HEK293 (cell line): ENCODE measurements around the gene AVEN.

ENCODE experiments used
- CTCF ChIA-PET: fragments of 350-600 bp; formaldehyde crosslinking; extraction: SDS; loops from one replicate; lab custom pipeline; 2021; ENCODE audit warnings: antibody characterized with exemption; lab: Yijun Ruan, JAX
- POLR2A ChIA-PET: fragments of 300-600 bp; formaldehyde crosslinking; extraction: SDS; loops from one replicate; lab custom pipeline; 2020; ENCODE audit warnings: antibody characterized with exemption, inconsistent platforms; lab: Yijun Ruan, JAX
- H3K27ac ChIP-seq: fragments of 200-500 bp; sonication (Bioruptor generic); 2 replicates; pipeline ENCODE4 v1.5.1; 2014; ENCODE audit warnings: low read depth, low read length, control low read depth, inconsistent platforms; ENCODE audit errors: extremely low read depth
- H3K36me3 ChIP-seq, 2 experiments: fragments of 200-500 bp in 1 of 2; sonication (Bioruptor generic) in 1 of 2; 1 replicate in 1 of 2; 2 replicates in 1 of 2; pipeline ENCODE4 v1.5.1; 2014 to 2017; ENCODE audit warnings: inconsistent platforms in 2 of 2, low read length in 2 of 2; ENCODE audit not compliant: control insufficient read depth in 2 of 2, insufficient read depth in 1 of 2
- H3K4me1 ChIP-seq: fragments of 200-500 bp; sonication (Bioruptor generic); 2 replicates; pipeline ENCODE4 v1.5.1; 2014; ENCODE audit warnings: mild to moderate bottlenecking, low read length, inconsistent platforms; ENCODE audit not compliant: control insufficient read depth, insufficient read depth
- H3K4me3 ChIP-seq: 2 replicates; pipeline ENCODE4 v1.5.1; 2011; ENCODE audit warnings: low read depth, mild to moderate bottlenecking, control low read depth, low read length, moderate library complexity
- H3K9me3 ChIP-seq: fragments of 200-500 bp; sonication (Bioruptor generic); 2 replicates; pipeline ENCODE4 v1.5.1; 2014; ENCODE audit warnings: low read depth, low read length, inconsistent platforms; ENCODE audit not compliant: control insufficient read depth, insufficient read depth
- EGR2 ChIP-seq: fragments of 450-650 bp; formaldehyde crosslinking; IDR thresholded peaks from 2 replicates; pipeline ENCODE4 v1.5.1; 2016; ENCODE audit warnings: low read depth, missing biosample characterization, missing genetic modification characterization
- GLIS2 ChIP-seq: fragments of 450-650 bp; formaldehyde crosslinking; IDR thresholded peaks from 2 replicates; pipeline ENCODE4 v1.5.1; 2016; ENCODE audit warnings: missing biosample characterization, missing genetic modification characterization
- INSM2 ChIP-seq: fragments of 450-650 bp; formaldehyde crosslinking; IDR thresholded peaks from 2 replicates; pipeline ENCODE4 v1.5.1; 2016; ENCODE audit warnings: missing biosample characterization, missing genetic modification characterization
- KLF16 ChIP-seq: fragments of 450-650 bp; formaldehyde crosslinking; IDR thresholded peaks from 2 replicates; pipeline ENCODE4 v1.5.1; 2017; ENCODE audit warnings: missing biosample characterization, missing genetic modification characterization
- KLF17 ChIP-seq: fragments of 450-650 bp; formaldehyde crosslinking; IDR thresholded peaks from 2 replicates; pipeline ENCODE4 v1.5.1; 2016; ENCODE audit warnings: missing biosample characterization, missing genetic modification characterization
- MEIS1 ChIP-seq: sonication (generic); formaldehyde crosslinking; IDR thresholded peaks from 2 replicates; pipeline ENCODE4 v1.8.1; 2022; ENCODE audit warnings: missing genetic modification reagents, mild to moderate bottlenecking, borderline replicate concordance
- ZBTB20 ChIP-seq: fragments of 450-650 bp; formaldehyde crosslinking; IDR thresholded peaks from 2 replicates; pipeline ENCODE4 v1.5.1; 2016; ENCODE audit warnings: missing biosample characterization, missing genetic modification characterization
- ZBTB26 ChIP-seq: fragments of 450-650 bp; formaldehyde crosslinking; optimal IDR thresholded peaks from 2 replicates; pipeline ENCODE3; 2016; ENCODE audit warnings: missing biosample characterization, mild to moderate bottlenecking, missing genetic modification characterization
- ZBTB49 ChIP-seq: fragments of 450-650 bp; formaldehyde crosslinking; IDR thresholded peaks from 2 replicates; pipeline ENCODE4 v1.5.1; 2016; ENCODE audit warnings: missing biosample characterization, missing genetic modification characterization, low read depth
- ZBTB8A ChIP-seq: fragments of 450-650 bp; formaldehyde crosslinking; IDR thresholded peaks from 2 replicates; pipeline ENCODE4 v1.5.1; 2016; ENCODE audit warnings: missing biosample characterization, missing genetic modification characterization
- ZNF26 ChIP-seq: fragments of 450-650 bp; formaldehyde crosslinking; IDR thresholded peaks from 2 replicates; pipeline ENCODE4 v1.5.1; 2016; ENCODE audit warnings: missing biosample characterization, missing genetic modification characterization
- ZNF266 ChIP-seq: fragments of 450-650 bp; formaldehyde crosslinking; IDR thresholded peaks from 2 replicates; pipeline ENCODE4 v1.5.1; 2016; ENCODE audit warnings: missing biosample characterization, missing genetic modification characterization, low read depth
- ZNF335 ChIP-seq: fragments of 450-650 bp; formaldehyde crosslinking; conservative IDR thresholded peaks from 2 replicates; pipeline ENCODE4 v1.5.1; 2016; ENCODE audit warnings: missing biosample characterization, missing genetic modification characterization
- ZNF423 ChIP-seq: fragments of 450-650 bp; formaldehyde crosslinking; IDR thresholded peaks from 2 replicates; pipeline ENCODE4 v1.5.1; 2016; ENCODE audit warnings: missing biosample characterization, missing genetic modification characterization
- ZNF48 ChIP-seq: fragments of 450-650 bp; formaldehyde crosslinking; IDR thresholded peaks from 2 replicates; pipeline ENCODE4 v1.5.1; 2016; ENCODE audit warnings: missing biosample characterization, missing genetic modification characterization
- ZNF544 ChIP-seq: fragments of 450-650 bp; formaldehyde crosslinking; IDR thresholded peaks from 2 replicates; pipeline ENCODE4 v1.5.0; 2017; ENCODE audit warnings: missing biosample characterization, missing genetic modification characterization
- ZNF555 ChIP-seq: fragments of 450-650 bp; formaldehyde crosslinking; conservative IDR thresholded peaks from 2 replicates; pipeline ENCODE4 v1.5.1; 2017; ENCODE audit warnings: missing biosample characterization, mild to moderate bottlenecking, missing genetic modification characterization, inconsistent platforms
- ZNF626 ChIP-seq: fragments of 450-650 bp; sonication (Bioruptor Pico); formaldehyde crosslinking; IDR thresholded peaks from 2 replicates; pipeline ENCODE4 v1.5.1; 2018; ENCODE audit warnings: missing biosample characterization, missing genetic modification characterization, inconsistent platforms
- ZNF660 ChIP-seq: fragments of 450-650 bp; IDR thresholded peaks from 2 replicates; pipeline ENCODE4 v1.5.1; 2018; ENCODE audit warnings: missing biosample characterization, mild to moderate bottlenecking, missing genetic modification characterization
- ZNF664 ChIP-seq: fragments of 450-650 bp; formaldehyde crosslinking; IDR thresholded peaks from 2 replicates; pipeline ENCODE4 v1.5.1; 2016; ENCODE audit warnings: missing biosample characterization, missing genetic modification characterization
- ZNF76 ChIP-seq: fragments of 450-650 bp; formaldehyde crosslinking; IDR thresholded peaks from 2 replicates; pipeline ENCODE4; 2016; ENCODE audit warnings: low read depth, missing biosample characterization, missing genetic modification characterization, borderline replicate concordance
- ZSCAN4 ChIP-seq: fragments of 450-650 bp; formaldehyde crosslinking; IDR thresholded peaks from 2 replicates; pipeline ENCODE4 v1.5.1; 2017; ENCODE audit warnings: missing biosample characterization, missing genetic modification characterization

AVEN gene

GRCh38 chr15:34076785-34077184, 37.8 kb upstream of the AVEN start:
- H3K36me3 ChIP-seq = no peaks in the 10 kb centered on the region
- H3K27ac ChIP-seq = no peak overlapping the region
- TF ChIP-seq ZNF76 = no peak
- no peak for TF ChIP-seq ZNF423 (tag by site-specific recombination)
- TF ChIP-seq, all 188 proteins: peak for 0
- no peaks in the 10 kb centered on the region for H3K4me1 ChIP-seq
- POLR2A ChIA-PET = no interaction called here
- no peaks in the 10 kb centered on the region for H3K9me3 ChIP-seq
- CTCF ChIA-PET = no interaction called here
- no peak overlapping the region for H3K4me3 ChIP-seq

- H3K4me1 ChIP-seq = no peaks in the 10 kb centered on the region
- H3K4me3 ChIP-seq = no peak overlapping the region
- H3K27ac ChIP-seq = no peak overlapping the region
- H3K36me3 ChIP-seq = no peaks in the 10 kb centered on the region
- ChIA-PET CTCF (no interaction called here), POLR2A (no interaction called here)
- no peaks in the 10 kb centered on the region for H3K9me3 ChIP-seq
- TF ChIP-seq ZNF544 (no peak), EGR2 (tag by site-specific recombination) (no peak), KLF16 (tag by site-specific recombination) (no peak), ZNF266 (tag by site-specific recombination) (no peak), ZSCAN4 (tag by site-specific recombination) (no peak), ZBTB49 (no peak), ZNF664 (tag by site-specific recombination) (no peak)
Measured at GRCh38 chr15:34070003-34070402, 31.0 kb upstream of the AVEN start.

GRCh38 chr15:34065941-34066340, 26.9 kb upstream of the AVEN start:
- CTCF ChIA-PET = no interaction called here
- no peak for TF ChIP-seq ZBTB26 (tag by site-specific recombination)
- no peak for TF ChIP-seq ZBTB8A (tag by site-specific recombination)
- TF ChIP-seq MEIS1 = no peak
- TF ChIP-seq ZNF660 (tag by site-specific recombination) = no peak
- TF ChIP-seq GLIS2 (tag by site-specific recombination) = no peak
- no peak for TF ChIP-seq ZNF48 (tag by site-specific recombination)
- no peak for TF ChIP-seq ZNF335 (tag by site-specific recombination)
- no peak for TF ChIP-seq INSM2 (tag by site-specific recombination)
- no peak for TF ChIP-seq ZNF626 (tag by site-specific recombination)
- no peak for TF ChIP-seq ZNF26 (tag by site-specific recombination)
- TF ChIP-seq ZBTB20 (tag by site-specific recombination) = no peak
- TF ChIP-seq ZNF555 (tag by site-specific recombination) = no peak
- TF ChIP-seq KLF17 (tag by site-specific recombination) = no peak

More at GRCh38 chr15:34065941-34066340, 26.9 kb upstream of the AVEN start:
- Histone ChIP-seq H3K4me3 (no peak overlapping the region), H3K9me3 (no peaks in the 10 kb centered on the region), H3K4me1 (no peaks in the 10 kb centered on the region), H3K36me3 (no peaks in the 10 kb centered on the region), H3K27ac (no peak overlapping the region)
- POLR2A ChIA-PET = interaction anchor here (0.6 kb wide), 1 partner anchor 24 kb away, joined by 6 read pairs; no protein-coding TSS in a partner anchor
